GM23248 (cell line): ENCODE data around the gene POU1F1.

Experiments
- EZH2 ChIP-seq: fragments of 200-600 bp; sonication (generic); IDR thresholded peaks from 2 replicates; pipeline ENCODE4 v1.6.1; 2018; ENCODE audit warnings: antibody characterized with exemption, mild to moderate bottlenecking; ENCODE audit not compliant: insufficient read depth, poor library complexity, severe bottlenecking
- EZH2phosphoT487 ChIP-seq: fragments of 200-600 bp; sonication (generic); IDR thresholded peaks from 2 replicates; pipeline ENCODE4 v1.6.1; 2018; ENCODE audit warnings: antibody characterized with exemption, moderate library complexity, mild to moderate bottlenecking, low read depth; ENCODE audit not compliant: insufficient read depth

GRCh38 chr3:87225659-87226058 is 50.7 kb downstream of the POU1F1 start:
- TF ChIP-seq EZH2, result no peak
- TF ChIP-seq EZH2phosphoT487, result no peak
